Muscle of leg (tissue), 11 donors: ENCODE data around the gene AKTIP. TPM values are rescaled to one million over a fixed set of nuclear protein-coding genes. Genes with fewer than 3 reads are reported as not detected.
"Not testable (repeated sequence)": the region's sequence is repeated elsewhere in the genome, so short reads cannot be mapped to it uniquely, and the experiment has no call there.

Source experiments
- DNase-seq: peaks from one replicate; pipeline ENCODE4 v3.0.0; 2013
- H3K27ac ChIP-seq: one replicate; pipeline ENCODE4 v1.5.1; 2013; ENCODE audit warnings: mild to moderate bottlenecking, low read length, control low read depth
- H3K27me3 ChIP-seq: one replicate; pipeline ENCODE4 v1.6.1; 2013; ENCODE audit warnings: low read length; ENCODE audit not compliant: control insufficient read depth, insufficient read depth
- H3K36me3 ChIP-seq: one replicate; pipeline ENCODE4 v1.6.1; 2013; ENCODE audit warnings: low read length; ENCODE audit not compliant: control insufficient read depth, insufficient read depth
- H3K4me1 ChIP-seq: one replicate; pipeline ENCODE4 v1.6.1; 2013; ENCODE audit warnings: low read length; ENCODE audit not compliant: control insufficient read depth, insufficient read depth
- H3K4me3 ChIP-seq: one replicate; pipeline ENCODE4 v1.5.1; 2013; ENCODE audit warnings: low read length, control low read depth
- H3K9me3 ChIP-seq: replicated peaks from 2 replicates; pipeline ENCODE4 v1.6.1; 2013; ENCODE audit warnings: low read depth, low read length; ENCODE audit not compliant: control insufficient read depth
- WGBS: methylation state at CpG from one replicate; pipeline ENCODE4 v1.1.5; 2013; ENCODE audit warnings: missing lambda C conversion rate; ENCODE audit not compliant: insufficient coverage; 5-methylcytosine and 5-hydroxymethylcytosine counted together
- polyA plus RNA-seq, 8 donors: library from polyadenylated mRNA; unstranded; fragments of 120-200 nt; gene quantifications; one replicate each; pipeline versions ENCODE4 v1.2.1 to v1.2.3, GENCODE V29; 2013; ENCODE audit warnings: inconsistent platforms in 1 of 8, low replicate concordance in 1 of 8; ENCODE audit not compliant: insufficient read length in 8 of 8, insufficient read depth in 1 of 8
- total RNA-seq: library from RNA; stranded (reverse); fragments of 120-200 nt; gene quantifications from one replicate; pipeline ENCODE4 v1.2.4, GENCODE V29; 2013

Gene AKTIP
- total and polyA plus RNA-seq, 9 donors: 30.8 to 49.9 (median 36.4) TPM

DNA sequence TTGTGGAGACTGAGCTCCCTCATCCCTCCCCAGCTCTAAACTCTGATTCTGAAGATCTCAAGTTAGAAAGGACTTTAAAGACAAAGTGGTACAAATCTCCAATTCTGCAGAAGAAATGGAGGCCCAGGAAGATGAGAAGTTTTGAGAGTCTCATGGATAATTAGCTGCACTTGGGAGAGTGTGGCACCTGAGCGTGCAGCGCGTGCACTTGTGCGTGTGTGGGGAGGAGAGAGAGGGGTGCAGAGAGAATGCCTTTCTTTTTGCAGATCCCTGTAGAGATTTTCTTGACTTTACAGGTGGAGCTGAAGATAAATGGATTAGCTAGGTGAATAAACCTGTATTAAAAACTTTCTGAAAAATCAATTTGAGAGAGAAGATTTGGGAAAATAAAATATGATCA, 14.8 kb upstream of the AKTIP start:
- Histone ChIP-seq H3K4me1 (peaks cover 9% of the 10 kb centered on the region), H3K36me3 (no peaks in the 10 kb centered on the region), H3K27me3 (no peaks in the 10 kb centered on the region), H3K9me3 (no peaks in the 10 kb centered on the region), H3K4me3 (no peak overlapping the region), H3K27ac (peak overlapping the region; percentile 86)
- 96% methylated on average over 4 of the region's 4 CpGs for WGBS
- DNase-seq: no peak

DNA sequence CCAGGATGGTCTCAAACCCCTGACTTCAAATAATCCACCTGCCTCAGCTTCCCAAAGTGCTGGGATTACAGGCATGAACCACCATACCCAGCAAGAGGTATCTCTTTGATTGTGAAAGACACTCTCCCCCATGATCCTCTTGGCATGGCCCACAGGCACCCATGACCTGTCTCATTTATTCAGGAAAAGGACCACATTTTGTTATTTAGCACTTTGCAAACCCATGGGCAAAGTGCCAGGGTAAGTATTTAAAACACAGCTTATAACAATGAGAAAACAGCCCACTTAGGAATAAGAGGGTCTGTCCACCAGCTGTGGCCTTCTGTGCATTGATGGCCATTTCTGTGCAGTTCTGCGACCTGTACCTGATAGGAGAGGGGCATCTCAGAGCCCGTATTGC, 12.8 kb upstream of the AKTIP start:
- no peaks in the 10 kb centered on the region for H3K9me3 ChIP-seq
- 56% methylated on average over 1 of the region's 2 CpGs for WGBS
- H3K4me3 ChIP-seq: no peak overlapping the region
- no peak for DNase-seq
- H3K27ac ChIP-seq: peak overlapping the region; percentile 42
- H3K4me1 ChIP-seq: peaks cover 9% of the 10 kb centered on the region
- no peaks in the 10 kb centered on the region for H3K27me3 ChIP-seq
- H3K36me3 ChIP-seq: no peaks in the 10 kb centered on the region

DNA sequence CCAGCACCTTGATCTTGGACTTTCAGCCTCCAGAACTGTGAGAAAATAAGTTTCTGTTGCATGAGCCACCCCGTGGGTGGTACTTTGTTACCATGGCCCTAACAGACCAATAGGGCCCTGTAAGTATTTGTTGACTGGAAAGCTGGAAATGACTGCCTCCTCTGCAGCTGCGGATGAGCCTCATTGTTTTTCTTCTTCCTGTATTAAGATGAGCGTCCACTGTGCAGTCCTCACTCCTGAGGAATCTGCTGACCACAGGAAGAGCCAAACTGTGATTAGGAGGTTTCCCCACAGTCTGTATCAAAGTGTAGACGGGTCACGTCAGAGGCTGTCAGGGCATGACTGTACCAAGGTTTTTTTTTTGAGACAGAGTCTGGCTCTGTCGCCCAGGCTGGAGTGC, 12.2 kb upstream of the AKTIP start:
- Histone ChIP-seq H3K27ac (peak overlapping the region; percentile 55), H3K4me1 (peaks cover 10% of the 10 kb centered on the region), H3K27me3 (no peaks in the 10 kb centered on the region), H3K9me3 (no peaks in the 10 kb centered on the region), H3K4me3 (no peak overlapping the region), H3K36me3 (no peaks in the 10 kb centered on the region)
- WGBS: 81% methylated on average over 5 of the region's 6 CpGs
- DNase-seq: peak; percentile 41

DNA sequence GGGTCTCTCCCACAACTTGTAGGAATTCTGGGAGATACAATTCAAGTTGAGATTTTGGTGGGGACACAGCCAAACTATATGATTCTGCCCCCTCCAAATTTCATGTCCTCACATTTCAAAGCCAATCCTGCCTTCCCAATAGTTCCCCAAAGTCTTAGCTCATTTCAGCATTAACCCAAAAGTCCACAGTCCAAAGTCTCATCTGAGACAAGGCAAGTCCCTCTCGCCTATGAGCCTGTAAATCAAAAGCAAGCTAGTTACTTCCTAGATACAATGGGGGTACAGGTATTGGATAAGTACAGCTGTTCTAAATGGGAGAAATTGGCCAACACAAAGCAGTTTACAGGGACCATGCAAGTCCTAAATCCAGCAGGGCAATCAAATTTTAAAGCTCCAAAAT, 9.8 kb upstream of the AKTIP start:
- WGBS: no CpG with 5 or more reads among the region's 1 CpG
- H3K9me3 ChIP-seq, DNase-seq, H3K4me3 ChIP-seq, H3K27ac ChIP-seq, H3K27me3 ChIP-seq, H3K36me3 ChIP-seq: not testable (repeated sequence)
- peaks cover 10% of the 10 kb centered on the region for H3K4me1 ChIP-seq

DNA sequence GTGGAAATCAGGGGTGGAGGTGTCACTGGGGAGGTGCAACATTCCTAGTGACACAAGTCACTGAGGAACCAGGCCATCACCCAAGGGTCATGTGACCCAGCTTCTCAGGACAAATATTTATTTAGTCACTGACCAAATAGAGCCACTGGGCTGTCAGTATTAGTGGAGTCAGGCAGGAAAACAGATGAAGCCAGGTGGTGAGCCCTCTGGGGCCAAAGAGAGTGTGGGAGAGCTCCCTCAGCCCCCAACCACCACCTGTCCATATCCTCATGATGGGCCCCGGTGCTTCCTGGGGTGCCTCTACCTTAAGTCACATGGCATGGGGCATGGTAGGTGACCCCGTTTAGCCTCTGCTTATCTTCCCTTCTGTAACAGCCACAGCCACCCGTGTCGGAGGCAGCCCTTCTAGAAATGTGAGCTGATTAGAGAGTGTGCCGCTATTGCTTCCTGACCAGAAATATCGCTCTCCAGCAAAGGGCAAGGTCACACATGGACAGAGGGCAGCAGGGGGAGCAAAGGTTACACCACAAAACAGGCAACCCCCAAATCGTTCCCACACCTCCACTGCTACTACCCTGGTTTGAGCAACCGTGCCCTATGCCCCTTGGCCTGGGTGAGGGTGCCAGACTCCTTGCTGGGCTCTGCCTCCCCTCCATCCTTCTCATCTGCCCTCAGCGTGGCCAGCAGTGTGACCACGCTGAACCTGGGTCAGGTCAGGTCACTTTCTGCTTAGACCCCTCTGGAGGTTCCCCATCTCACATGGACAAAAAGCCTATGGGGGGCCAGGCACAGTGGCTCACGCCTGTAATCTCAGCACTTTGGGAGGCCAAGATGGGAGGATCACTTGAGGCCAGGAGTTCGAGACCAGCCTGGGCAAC, 8.6 kb upstream of the AKTIP start:
- 87% methylated on average over 7 of the region's 12 CpGs for WGBS
- Histone ChIP-seq H3K9me3 (no peaks in the 10 kb centered on the region), H3K36me3 (no peaks in the 10 kb centered on the region), H3K27ac (no peak overlapping the region), H3K27me3 (no peaks in the 10 kb centered on the region), H3K4me3 (no peak overlapping the region), H3K4me1 (peaks cover 10% of the 10 kb centered on the region)
- DNase-seq: no peak

DNA sequence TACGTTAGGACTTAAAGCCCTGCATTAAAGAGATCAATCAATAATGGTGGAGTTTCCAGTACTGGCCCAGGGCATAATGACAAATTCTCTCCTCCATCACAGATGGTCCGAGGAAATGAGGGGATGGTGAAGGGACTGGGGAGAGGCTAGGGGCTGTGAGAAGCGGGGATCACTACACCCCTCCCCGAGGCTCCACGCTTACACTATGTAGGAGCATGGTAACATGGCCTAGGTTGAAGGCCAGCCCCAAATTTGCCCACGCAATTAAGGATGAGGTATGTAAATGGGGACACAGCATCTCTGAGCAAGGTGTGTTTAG, 8.0 kb upstream of the AKTIP start:
- no peak for DNase-seq
- WGBS: 100% methylated on average over 1 of the region's 6 CpGs
- Histone ChIP-seq H3K4me3 (no peak overlapping the region), H3K27ac (no peak overlapping the region), H3K4me1 (peaks cover 9% of the 10 kb centered on the region), H3K9me3 (no peaks in the 10 kb centered on the region), H3K36me3 (no peaks in the 10 kb centered on the region), H3K27me3 (no peaks in the 10 kb centered on the region)

DNA sequence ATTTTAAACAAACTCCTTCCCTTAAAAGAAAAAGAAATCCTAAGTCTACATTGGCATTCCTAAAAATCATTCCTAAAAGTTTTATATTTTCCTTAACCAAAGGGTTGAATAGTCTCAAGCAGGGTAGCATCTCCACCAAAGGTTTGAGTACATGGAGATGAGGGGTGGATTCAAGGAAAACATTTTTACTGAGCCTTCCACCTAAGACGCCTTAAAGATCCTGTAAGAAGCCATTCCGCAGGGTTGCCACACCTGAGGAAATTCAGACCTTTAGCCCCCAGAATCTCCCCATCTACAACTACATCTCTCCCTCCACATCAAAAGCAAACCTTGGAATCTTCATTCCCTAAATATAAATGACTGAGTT, 7.7 kb upstream of the AKTIP start:
- H3K27ac ChIP-seq: no peak overlapping the region
- 75% methylated on average over 2 of the region's 2 CpGs for WGBS
- DNase-seq: no peak
- H3K36me3 ChIP-seq: no peaks in the 10 kb centered on the region
- H3K9me3 ChIP-seq: no peaks in the 10 kb centered on the region
- H3K27me3 ChIP-seq: no peaks in the 10 kb centered on the region
- no peak overlapping the region for H3K4me3 ChIP-seq
- peaks cover 6% of the 10 kb centered on the region for H3K4me1 ChIP-seq

DNA sequence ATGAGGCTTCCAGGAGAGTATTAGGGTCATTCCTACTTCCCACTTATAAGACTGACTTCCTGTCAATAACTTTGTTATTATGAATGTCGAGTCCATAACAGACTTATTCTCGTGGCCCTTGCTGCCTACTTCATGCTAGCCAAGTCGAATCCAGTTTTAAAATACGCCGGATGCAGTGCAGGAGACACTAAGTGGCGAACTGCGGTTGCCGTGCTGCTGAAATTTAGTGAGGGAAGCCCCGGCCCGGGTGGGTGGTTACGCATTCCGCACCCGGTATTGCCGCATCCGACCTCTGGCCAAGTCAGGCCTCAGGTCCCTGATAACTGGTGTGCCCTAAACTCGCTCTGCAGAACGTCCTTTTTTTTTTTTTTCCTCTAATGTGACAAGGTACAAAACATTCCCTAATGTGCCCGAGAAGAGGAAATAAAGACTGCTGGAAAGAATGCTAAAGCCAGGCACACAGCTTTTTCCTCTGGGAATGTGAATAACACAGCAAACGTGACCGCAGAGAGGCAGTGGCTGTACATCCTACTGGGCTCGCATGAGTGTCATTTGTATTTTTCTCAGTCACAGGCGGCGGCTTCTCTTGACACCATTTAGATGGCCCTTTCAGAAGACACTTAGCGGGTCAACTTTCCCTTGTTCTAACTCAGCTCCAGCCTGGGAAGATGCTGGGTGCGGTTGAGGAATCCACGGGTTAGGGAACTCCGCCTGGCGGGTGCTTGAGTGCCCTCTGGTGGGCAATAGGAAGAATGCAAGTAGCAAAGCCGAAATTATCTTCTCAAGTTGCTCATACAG, 7.1 kb upstream of the AKTIP start:
- Histone ChIP-seq H3K27me3 (no peaks in the 10 kb centered on the region), H3K4me3 (no peak overlapping the region), H3K27ac (peak overlapping the region; percentile 79), H3K4me1 (peaks cover 6% of the 10 kb centered on the region), H3K36me3 (no peaks in the 10 kb centered on the region), H3K9me3 (no peaks in the 10 kb centered on the region)
- WGBS: 53% methylated on average over 17 of the region's 29 CpGs
- DNase-seq: peak; percentile 85

DNA sequence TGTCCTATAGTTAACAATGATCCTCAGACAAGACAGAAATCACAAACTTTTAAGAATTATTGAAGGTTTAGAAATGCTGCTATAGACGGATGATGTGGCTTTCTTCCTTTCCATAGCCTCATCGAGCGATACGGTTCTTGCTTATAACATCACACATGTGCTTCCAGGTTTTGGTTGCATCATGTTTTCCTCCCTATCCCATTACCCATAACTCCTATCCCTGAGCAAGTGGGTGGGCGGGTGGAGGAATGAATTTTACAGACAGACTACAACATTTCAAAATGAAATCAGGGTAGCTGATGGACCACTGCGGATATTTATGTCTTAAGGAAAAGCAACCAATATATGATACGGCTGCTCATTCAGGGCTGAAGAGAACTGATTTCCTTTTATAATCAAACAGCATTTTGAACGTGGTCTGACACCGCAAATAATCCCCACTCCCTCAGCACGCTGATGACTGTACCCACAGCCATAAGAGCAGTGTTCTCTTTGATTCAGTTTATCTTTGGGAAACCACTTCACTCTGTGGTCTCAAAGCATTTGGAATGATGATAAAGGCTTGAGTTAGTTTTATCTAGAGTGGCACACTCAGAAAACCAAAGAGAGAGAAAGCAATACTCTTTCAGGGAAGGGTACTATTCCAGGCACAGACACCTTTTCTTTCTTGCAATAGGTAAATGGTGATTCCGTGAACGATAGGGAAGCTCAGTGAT, 4.6 kb upstream of the AKTIP start:
- Histone ChIP-seq H3K4me1 (peaks cover 19% of the 10 kb centered on the region), H3K4me3 (no peak overlapping the region), H3K27me3 (no peaks in the 10 kb centered on the region), H3K9me3 (no peaks in the 10 kb centered on the region), H3K36me3 (no peaks in the 10 kb centered on the region), H3K27ac (no peak overlapping the region)
- WGBS: 74% methylated on average over 4 of the region's 12 CpGs
- peak; percentile 39 for DNase-seq

DNA sequence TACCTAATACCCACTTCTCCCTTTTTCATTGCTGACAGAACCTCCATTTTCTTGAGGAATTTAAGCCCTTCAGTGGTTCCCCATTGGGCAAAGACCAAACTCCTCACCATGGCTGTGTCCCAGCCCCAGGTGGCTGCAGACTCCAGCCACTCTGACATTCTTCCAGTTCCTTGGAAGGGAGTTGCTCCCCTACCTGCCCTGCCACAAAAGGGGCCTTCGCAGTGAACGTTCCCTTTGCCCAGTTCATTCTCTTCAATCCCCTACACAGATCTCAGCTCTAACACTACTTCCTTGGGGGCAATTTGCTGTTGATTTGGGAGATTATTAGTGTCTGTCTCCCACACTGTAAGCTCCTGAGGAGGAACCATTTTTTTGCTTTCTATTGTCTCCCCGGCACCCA, 3.2 kb upstream of the AKTIP start:
- no peaks in the 10 kb centered on the region for H3K9me3 ChIP-seq
- H3K27ac ChIP-seq: no peak overlapping the region
- no CpG with 5 or more reads among the region's 3 CpGs for WGBS
- H3K4me1 ChIP-seq: peaks cover 28% of the 10 kb centered on the region
- H3K36me3 ChIP-seq: no peaks in the 10 kb centered on the region
- H3K4me3 ChIP-seq: no peak overlapping the region
- DNase-seq: no peak
- H3K27me3 ChIP-seq: no peaks in the 10 kb centered on the region
